Liver (tissue), 9 donors: ENCODE data around the gene TMEM108. TPM values are rescaled to one million over a fixed set of nuclear protein-coding genes. Genes with fewer than 3 reads are reported as not detected.

Experiments used
- DNase-seq: peaks from one replicate; pipeline ENCODE4 v3.0.0-alpha.2; 2017; ENCODE audit warnings: low spot score
- H3K27ac ChIP-seq, 2 donors: one replicate each; pipeline ENCODE4 v1.7.0; 2013; ENCODE audit warnings: inconsistent platforms in 2 of 2, low read length in 2 of 2, control low read depth in 1 of 2, low read depth in 1 of 2, mild to moderate bottlenecking in 1 of 2
- H3K27me3 ChIP-seq, 4 donors: one replicate each; pipeline versions ENCODE4 v1.6.1 to v1.7.0; 2013; ENCODE audit warnings: low read length in 3 of 4, inconsistent platforms in 1 of 4, mild to moderate bottlenecking in 1 of 4, moderate library complexity in 1 of 4; ENCODE audit not compliant: control insufficient read depth in 4 of 4, insufficient read depth in 4 of 4
- H3K36me3 ChIP-seq, 4 donors: one replicate each; pipeline versions ENCODE4 v1.6.1 to v1.7.0; 2013; ENCODE audit warnings: low read length in 3 of 4, mild to moderate bottlenecking in 3 of 4, low read depth in 1 of 4, moderate library complexity in 1 of 4; ENCODE audit not compliant: control insufficient read depth in 4 of 4, insufficient read depth in 3 of 4
- H3K4me1 ChIP-seq, 4 donors: one replicate each; pipeline versions ENCODE4 v1.6.1 to v1.7.0; 2013; ENCODE audit warnings: low read length in 3 of 4, mild to moderate bottlenecking in 3 of 4, moderate library complexity in 1 of 4; ENCODE audit not compliant: control insufficient read depth in 4 of 4, insufficient read depth in 4 of 4
- H3K4me3 ChIP-seq, 3 donors: one replicate each; pipeline versions ENCODE4 v1.6.1 to v1.7.0; 2013; ENCODE audit warnings: low read length in 3 of 3, control low read depth in 1 of 3, low read depth in 1 of 3, mild to moderate bottlenecking in 1 of 3
- H3K9ac ChIP-seq, 2 donors: one replicate each; pipeline ENCODE4 v1.7.0; 2013; ENCODE audit warnings: low read length in 2 of 2, mild to moderate bottlenecking in 2 of 2, moderate library complexity in 2 of 2, control low read depth in 1 of 2, low read depth in 1 of 2
- H3K9me3 ChIP-seq, 4 donors: one replicate each; pipeline versions ENCODE4 v1.6.1 to v1.7.0; 2013; ENCODE audit warnings: low read length in 3 of 4; ENCODE audit not compliant: control insufficient read depth in 4 of 4
- EGR1 ChIP-seq, 2 donors: IDR thresholded peaks; 2 replicates each; pipeline ENCODE4 v1.6.1; 2016 to 2018; ENCODE audit warnings: antibody characterized with exemption in 2 of 2, low read depth in 2 of 2
- FOXA1 ChIP-seq: IDR thresholded peaks from 2 replicates; pipeline ENCODE4 v1.6.1; 2016; ENCODE audit warnings: antibody characterized with exemption
- FOXA2 ChIP-seq: IDR thresholded peaks from 2 replicates; pipeline ENCODE4 v1.6.1; 2016; ENCODE audit warnings: antibody characterized with exemption
- GABPA ChIP-seq, 2 donors: IDR thresholded peaks in 1 of 2; conservative IDR thresholded peaks in 1 of 2; 2 replicates each; pipeline ENCODE4 v1.6.1; 2016; ENCODE audit warnings: antibody characterized with exemption in 2 of 2, mild to moderate bottlenecking in 1 of 2, moderate library complexity in 1 of 2
- HNF4A ChIP-seq, 2 donors: conservative IDR thresholded peaks; 2 replicates each; pipeline ENCODE4 v1.6.1; 2016; ENCODE audit warnings: antibody characterized with exemption in 2 of 2, mild to moderate bottlenecking in 2 of 2
- HNF4G ChIP-seq: IDR thresholded peaks from 2 replicates; pipeline ENCODE4 v1.6.1; 2016; ENCODE audit warnings: antibody characterized with exemption
- JUND ChIP-seq, 2 donors: IDR thresholded peaks; 2 replicates each; pipeline ENCODE4 v1.6.1; 2016; ENCODE audit warnings: antibody characterized with exemption in 2 of 2
- NR2F2 ChIP-seq: IDR thresholded peaks from 2 replicates; pipeline ENCODE4 v1.6.1; 2016; ENCODE audit warnings: antibody characterized with exemption
- RAD21 ChIP-seq, 2 donors: IDR thresholded peaks; 2 replicates each; pipeline ENCODE4 v1.6.1; 2016; ENCODE audit warnings: antibody characterized with exemption in 2 of 2, mild to moderate bottlenecking in 2 of 2
- RXRA ChIP-seq, 2 donors: IDR thresholded peaks; 2 replicates each; pipeline ENCODE4 v1.6.1; 2017 to 2018; ENCODE audit warnings: antibody characterized with exemption in 2 of 2, mild to moderate bottlenecking in 1 of 2
- SP1 ChIP-seq: IDR thresholded peaks from 2 replicates; pipeline ENCODE4 v1.6.1; 2018; ENCODE audit warnings: antibody characterized with exemption, mild to moderate bottlenecking
- TAF1 ChIP-seq: conservative IDR thresholded peaks from 2 replicates; pipeline ENCODE4 v1.6.1; 2016; ENCODE audit warnings: antibody characterized with exemption, mild to moderate bottlenecking
- YY1 ChIP-seq: IDR thresholded peaks from 2 replicates; pipeline ENCODE4 v1.6.1; 2016; ENCODE audit warnings: antibody characterized with exemption, mild to moderate bottlenecking
- WGBS: extraction: QIAGEN DNeasy Blood & Tissue Kit; methylation state at CpG from one replicate; pipeline ENCODE4 v1.1.7; 2013; 5-methylcytosine and 5-hydroxymethylcytosine counted together
- polyA plus RNA-seq, 2 donors: library from polyadenylated mRNA; stranded (reverse) in 1 of 2; unstranded in 1 of 2; fragments of 200-250 nt in 1 of 2; fragments of >200 nt in 1 of 2; fragmentation: Nextera tagmentation in 1 of 2; extraction: Ambion mirVana in 1 of 2; gene quantifications; one replicate each; pipeline versions ENCODE4 v1.2.1 to v1.2.3, GENCODE V29; 2013 to 2015
- total RNA-seq, 2 donors: library from RNA; depleted of rRNA; stranded (reverse); fragments of >200 nt; gene quantifications; one replicate each; pipeline ENCODE4 v1.2.3, GENCODE V29; 2014
- TF ChIP-seq, protein P1 (sequence below): IDR thresholded peaks from 2 replicates; pipeline ENCODE4 v1.6.1; 2016; ENCODE audit warnings: antibody characterized with exemption, mild to moderate bottlenecking
- TF ChIP-seq, protein P2 (sequence below): IDR thresholded peaks from 2 replicates; pipeline ENCODE4 v1.6.1; 2016; ENCODE audit warnings: antibody characterized with exemption
- TF ChIP-seq, protein P3 (sequence below): IDR thresholded peaks from 2 replicates; pipeline ENCODE4 v1.6.1; 2016; ENCODE audit warnings: antibody characterized with exemption
- TF ChIP-seq, protein P4 (sequence below): fragments of 150-350 bp; IDR thresholded peaks from 2 replicates; pipeline ENCODE4 v1.5.1; 2017; ENCODE audit warnings: improper control_type of control experiment, low read depth, low read length; ENCODE audit not compliant: missing input control
- TF ChIP-seq, protein P5 (sequence below): IDR thresholded peaks from 2 replicates; pipeline ENCODE4 v1.6.1; 2016; ENCODE audit warnings: antibody characterized with exemption
- donor health status: healthy.
- donor health status: healthy.
- donor health status: healthy.
- donor health status: healthy.
- donor health status: healthy.

TMEM108 gene
- total and polyA plus RNA-seq, 4 donors, result 0.05 to 0.10 TPM; not detected in 2

DNA sequence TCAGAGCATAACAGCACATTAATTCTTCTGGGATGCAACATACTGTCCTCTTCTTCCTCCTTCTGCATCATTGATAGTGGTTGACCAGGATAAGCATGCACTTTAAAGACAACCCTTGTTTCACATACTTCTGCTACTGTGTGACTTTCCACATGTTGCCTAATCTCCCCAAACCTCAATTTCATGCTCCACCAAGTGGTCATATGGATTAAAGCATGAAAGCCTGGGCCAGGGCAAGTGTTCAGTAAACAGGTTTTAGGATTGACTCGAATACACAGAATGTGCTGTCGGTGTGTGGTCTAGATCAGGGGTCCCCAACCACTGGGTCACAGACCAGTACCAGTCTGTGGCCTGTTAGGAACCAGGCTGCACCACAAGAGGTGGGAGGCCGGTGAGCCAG, 339.2 kb downstream of the TMEM108 start:
- no peak for DNase-seq
- Histone ChIP-seq H3K9ac (no peak overlapping the region), H3K4me3 (no peak overlapping the region), H3K9me3 (no peaks in the 10 kb centered on the region), H3K4me1 (peaks cover 2 to 18% (median 14%) of the 10 kb centered on the region in 4 donors), H3K27me3 (no peaks in the 10 kb centered on the region), H3K27ac (no peak overlapping the region), H3K36me3 (no peaks in the 10 kb centered on the region)
- 71% methylated on average over 3 of the region's 3 CpGs for WGBS
- TF ChIP-seq HNF4A (conservative IDR thresholded peaks at IDR 0.05) (no peak), HNF4G (no peak), FOXA2 (no peak), RXRA (IDR thresholded peaks at IDR 0.05) (no peak), TAF1 (no peak), NR2F2 (no peak), YY1 (no peak), SP1 (no peak), FOXA1 (no peak), RAD21 (IDR thresholded peaks at IDR 0.05) (peak; percentile 79 to 87)
- TF ChIP-seq, protein P1, sequence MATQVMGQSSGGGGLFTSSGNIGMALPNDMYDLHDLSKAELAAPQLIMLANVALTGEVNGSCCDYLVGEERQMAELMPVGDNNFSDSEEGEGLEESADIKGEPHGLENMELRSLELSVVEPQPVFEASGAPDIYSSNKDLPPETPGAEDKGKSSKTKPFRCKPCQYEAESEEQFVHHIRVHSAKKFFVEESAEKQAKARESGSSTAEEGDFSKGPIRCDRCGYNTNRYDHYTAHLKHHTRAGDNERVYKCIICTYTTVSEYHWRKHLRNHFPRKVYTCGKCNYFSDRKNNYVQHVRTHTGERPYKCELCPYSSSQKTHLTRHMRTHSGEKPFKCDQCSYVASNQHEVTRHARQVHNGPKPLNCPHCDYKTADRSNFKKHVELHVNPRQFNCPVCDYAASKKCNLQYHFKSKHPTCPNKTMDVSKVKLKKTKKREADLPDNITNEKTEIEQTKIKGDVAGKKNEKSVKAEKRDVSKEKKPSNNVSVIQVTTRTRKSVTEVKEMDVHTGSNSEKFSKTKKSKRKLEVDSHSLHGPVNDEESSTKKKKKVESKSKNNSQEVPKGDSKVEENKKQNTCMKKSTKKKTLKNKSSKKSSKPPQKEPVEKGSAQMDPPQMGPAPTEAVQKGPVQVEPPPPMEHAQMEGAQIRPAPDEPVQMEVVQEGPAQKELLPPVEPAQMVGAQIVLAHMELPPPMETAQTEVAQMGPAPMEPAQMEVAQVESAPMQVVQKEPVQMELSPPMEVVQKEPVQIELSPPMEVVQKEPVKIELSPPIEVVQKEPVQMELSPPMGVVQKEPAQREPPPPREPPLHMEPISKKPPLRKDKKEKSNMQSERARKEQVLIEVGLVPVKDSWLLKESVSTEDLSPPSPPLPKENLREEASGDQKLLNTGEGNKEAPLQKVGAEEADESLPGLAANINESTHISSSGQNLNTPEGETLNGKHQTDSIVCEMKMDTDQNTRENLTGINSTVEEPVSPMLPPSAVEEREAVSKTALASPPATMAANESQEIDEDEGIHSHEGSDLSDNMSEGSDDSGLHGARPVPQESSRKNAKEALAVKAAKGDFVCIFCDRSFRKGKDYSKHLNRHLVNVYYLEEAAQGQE, result no peak
- TF ChIP-seq, protein P2, sequence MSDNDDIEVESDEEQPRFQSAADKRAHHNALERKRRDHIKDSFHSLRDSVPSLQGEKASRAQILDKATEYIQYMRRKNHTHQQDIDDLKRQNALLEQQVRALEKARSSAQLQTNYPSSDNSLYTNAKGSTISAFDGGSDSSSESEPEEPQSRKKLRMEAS, result no peak
- TF ChIP-seq, protein P3, sequence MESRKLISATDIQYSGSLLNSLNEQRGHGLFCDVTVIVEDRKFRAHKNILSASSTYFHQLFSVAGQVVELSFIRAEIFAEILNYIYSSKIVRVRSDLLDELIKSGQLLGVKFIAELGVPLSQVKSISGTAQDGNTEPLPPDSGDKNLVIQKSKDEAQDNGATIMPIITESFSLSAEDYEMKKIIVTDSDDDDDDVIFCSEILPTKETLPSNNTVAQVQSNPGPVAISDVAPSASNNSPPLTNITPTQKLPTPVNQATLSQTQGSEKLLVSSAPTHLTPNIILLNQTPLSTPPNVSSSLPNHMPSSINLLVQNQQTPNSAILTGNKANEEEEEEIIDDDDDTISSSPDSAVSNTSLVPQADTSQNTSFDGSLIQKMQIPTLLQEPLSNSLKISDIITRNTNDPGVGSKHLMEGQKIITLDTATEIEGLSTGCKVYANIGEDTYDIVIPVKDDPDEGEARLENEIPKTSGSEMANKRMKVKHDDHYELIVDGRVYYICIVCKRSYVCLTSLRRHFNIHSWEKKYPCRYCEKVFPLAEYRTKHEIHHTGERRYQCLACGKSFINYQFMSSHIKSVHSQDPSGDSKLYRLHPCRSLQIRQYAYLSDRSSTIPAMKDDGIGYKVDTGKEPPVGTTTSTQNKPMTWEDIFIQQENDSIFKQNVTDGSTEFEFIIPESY, result no peak
- TF ChIP-seq, protein P4, sequence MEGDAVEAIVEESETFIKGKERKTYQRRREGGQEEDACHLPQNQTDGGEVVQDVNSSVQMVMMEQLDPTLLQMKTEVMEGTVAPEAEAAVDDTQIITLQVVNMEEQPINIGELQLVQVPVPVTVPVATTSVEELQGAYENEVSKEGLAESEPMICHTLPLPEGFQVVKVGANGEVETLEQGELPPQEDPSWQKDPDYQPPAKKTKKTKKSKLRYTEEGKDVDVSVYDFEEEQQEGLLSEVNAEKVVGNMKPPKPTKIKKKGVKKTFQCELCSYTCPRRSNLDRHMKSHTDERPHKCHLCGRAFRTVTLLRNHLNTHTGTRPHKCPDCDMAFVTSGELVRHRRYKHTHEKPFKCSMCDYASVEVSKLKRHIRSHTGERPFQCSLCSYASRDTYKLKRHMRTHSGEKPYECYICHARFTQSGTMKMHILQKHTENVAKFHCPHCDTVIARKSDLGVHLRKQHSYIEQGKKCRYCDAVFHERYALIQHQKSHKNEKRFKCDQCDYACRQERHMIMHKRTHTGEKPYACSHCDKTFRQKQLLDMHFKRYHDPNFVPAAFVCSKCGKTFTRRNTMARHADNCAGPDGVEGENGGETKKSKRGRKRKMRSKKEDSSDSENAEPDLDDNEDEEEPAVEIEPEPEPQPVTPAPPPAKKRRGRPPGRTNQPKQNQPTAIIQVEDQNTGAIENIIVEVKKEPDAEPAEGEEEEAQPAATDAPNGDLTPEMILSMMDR, result peak; percentile 49

DNA sequence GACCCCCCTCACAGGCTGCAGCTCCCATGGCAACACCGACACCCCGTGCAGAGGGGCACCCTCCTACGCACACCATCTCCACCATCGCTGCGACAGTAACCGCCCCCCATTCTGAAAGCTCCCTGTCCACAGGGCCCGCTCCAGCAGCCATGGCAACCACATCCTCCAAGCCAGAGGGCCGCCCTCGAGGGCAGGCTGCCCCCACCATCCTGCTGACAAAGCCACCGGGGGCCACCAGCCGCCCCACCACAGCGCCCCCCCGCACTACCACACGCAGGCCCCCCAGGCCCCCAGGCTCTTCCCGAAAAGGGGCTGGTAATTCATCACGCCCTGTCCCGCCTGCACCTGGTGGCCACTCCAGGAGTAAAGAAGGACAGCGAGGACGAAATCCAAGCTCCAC, 341.7 kb downstream of the TMEM108 start:
- no peaks in the 10 kb centered on the region for H3K9me3 ChIP-seq
- H3K9ac ChIP-seq, result no peak overlapping the region
- 90% methylated on average over 19 of the region's 19 CpGs for WGBS
- no peak for DNase-seq
- H3K36me3 ChIP-seq, result no peaks in the 10 kb centered on the region
- H3K4me3 ChIP-seq, result no peak overlapping the region
- H3K27me3 ChIP-seq, result no peaks in the 10 kb centered on the region
- TF ChIP-seq TAF1 (no peak), GABPA (IDR thresholded peaks at IDR 0.05 in 1 of 2, conservative IDR thresholded peaks at IDR 0.05 in 1 of 2) (no peak), EGR1 (IDR thresholded peaks at IDR 0.05; ENCODE audit: low read depth in 2 of 2) (no peak), NR2F2 (no peak), JUND (IDR thresholded peaks at IDR 0.05) (no peak), RAD21 (IDR thresholded peaks at IDR 0.05) (no peak), HNF4G (no peak), HNF4A (conservative IDR thresholded peaks at IDR 0.05) (no peak), FOXA2 (no peak), FOXA1 (no peak), SP1 (no peak), RXRA (IDR thresholded peaks at IDR 0.05) (no peak)
- TF ChIP-seq, protein P3, result no peak
- TF ChIP-seq, protein P5, sequence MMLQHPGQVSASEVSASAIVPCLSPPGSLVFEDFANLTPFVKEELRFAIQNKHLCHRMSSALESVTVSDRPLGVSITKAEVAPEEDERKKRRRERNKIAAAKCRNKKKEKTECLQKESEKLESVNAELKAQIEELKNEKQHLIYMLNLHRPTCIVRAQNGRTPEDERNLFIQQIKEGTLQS, result no peak
- no peak overlapping the region for H3K27ac ChIP-seq
- H3K4me1 ChIP-seq, result peaks cover 2 to 18% (median 14%) of the 10 kb centered on the region in 4 donors
